Left ventricle myocardium superior (tissue), 1 donor: ENCODE data around the gene JMJD1C. TPM values are rescaled to one million over a fixed set of nuclear protein-coding genes. Genes with fewer than 3 reads are reported as not detected.
A peak's percentile ranks its signal among the peaks of the same experiment; 100 is the strongest.
"Not testable (repeated sequence)": the region's sequence is repeated elsewhere in the genome, so short reads cannot be mapped to it uniquely, and the experiment has no call there.

Experiments used
- ATAC-seq: fragments of 200-7000 bp; cut with Tn5 transposase; one replicate; pipeline ENCODE4 v1.9.1; 2020; ENCODE audit warnings: mild to moderate bottlenecking, moderate library complexity
- DNase-seq: peaks from one replicate; pipeline ENCODE4 v3.0.0-alpha.2; 2020
- intact Hi-C: fragments of 100-400 bp; cut with micrococcal nuclease; formaldehyde crosslinking; loops from one replicate; pipeline ENCODE4 v1.11.0; 2022
- total RNA-seq: library from RNA; stranded (reverse); fragmentation: NEBNext Ultra II Directional; extraction: Animal tissue kit (Norgen Biotek cat#: 25700); gene quantifications from one replicate; pipeline ENCODE4 v1.2.1, GENCODE V29; 2021
- donor health status: DM: no; HTN: yes; CAD: no; lungs with severe emphysema.

JMJD1C gene
- total RNA-seq, 1 donor from 2014 or later: 32.7 TPM

GRCh38 chr10:63376560-63377304 lies 89.0 kb downstream of the JMJD1C start:
- no peak for DNase-seq
- intact Hi-C loops: no loop called here
- no peak for ATAC-seq

GRCh38 chr10:63375859-63376258 lies 89.9 kb downstream of the JMJD1C start:
- intact Hi-C loops: no loop called here
- peak; percentile 65 for ATAC-seq
- DNase-seq: no peak

GRCh38 chr10:63375458-63375857 lies 90.3 kb downstream of the JMJD1C start:
- ATAC-seq: peak; percentile 23
- no peak for DNase-seq
- intact Hi-C loops: no loop called here

GRCh38 chr10:63374991-63375390 lies 90.8 kb downstream of the JMJD1C start:
- no peak for DNase-seq
- ATAC-seq: no peak
- intact Hi-C loops: no loop called here

GRCh38 chr10:63373176-63373575 lies 92.6 kb downstream of the JMJD1C start:
- DNase-seq: no peak
- no peak for ATAC-seq
- intact Hi-C loops: no loop called here

GRCh38 chr10:63369711-63370110 lies 96.1 kb downstream of the JMJD1C start:
- intact Hi-C loops: no loop called here
- ATAC-seq: no peak
- no peak for DNase-seq

GRCh38 chr10:63368365-63368764 lies 97.4 kb downstream of the JMJD1C start:
- intact Hi-C loops: no loop called here
- DNase-seq (no peak), ATAC-seq (no peak)

GRCh38 chr10:63366933-63367332 lies 98.8 kb downstream of the JMJD1C start:
- intact Hi-C loops: no loop called here
- no peak for ATAC-seq
- no peak for DNase-seq

- ATAC-seq (no peak), DNase-seq (no peak)
- intact Hi-C loops: no loop called here
Measured at GRCh38 chr10:63365976-63366765, 99.6 kb downstream of the JMJD1C start.

GRCh38 chr10:63364918-63365317 lies 100.9 kb downstream of the JMJD1C start:
- no peak for DNase-seq
- intact Hi-C loops: no loop called here
- ATAC-seq: no peak

GRCh38 chr10:63363951-63364350 lies 101.8 kb downstream of the JMJD1C start:
- ATAC-seq (no peak), DNase-seq (no peak)
- intact Hi-C loops: no loop called here

- DNase-seq (no peak), ATAC-seq (no peak)
- intact Hi-C loops: no loop called here
Measured at GRCh38 chr10:63355682-63356081, 110.1 kb downstream of the JMJD1C start.

- no peak for ATAC-seq
- no peak for DNase-seq
- intact Hi-C loops: no loop called here
Measured at GRCh38 chr10:63352976-63353375, 112.8 kb downstream of the JMJD1C start.

- ATAC-seq: no peak
- no peak for DNase-seq
- intact Hi-C loops: no loop called here
Measured at GRCh38 chr10:63348245-63348850, 117.4 kb downstream of the JMJD1C start.

- ATAC-seq (peak; percentile 24), DNase-seq (no peak)
- intact Hi-C loops: no loop called here
Measured at GRCh38 chr10:63346015-63346441, 119.7 kb downstream of the JMJD1C start.

- DNase-seq (no peak), ATAC-seq (no peak)
- intact Hi-C loops: no loop called here
Measured at GRCh38 chr10:63344269-63344668, 121.5 kb downstream of the JMJD1C start.

- intact Hi-C loops: no loop called here
- ATAC-seq (no peak), DNase-seq (no peak)
Measured at GRCh38 chr10:63343476-63343875, 122.3 kb downstream of the JMJD1C start.

GRCh38 chr10:63339640-63340039 lies 126.1 kb downstream of the JMJD1C start:
- DNase-seq, ATAC-seq, intact Hi-C loops: not testable (repeated sequence)

GRCh38 chr10:63337455-63338251 lies 128.1 kb downstream of the JMJD1C start:
- intact Hi-C loops: no loop called here
- ATAC-seq: no peak
- DNase-seq: no peak
